IMR-90 (cell line): ENCODE data around the gene CFAP299. TPM values are rescaled to one million over a fixed set of nuclear protein-coding genes. Genes with fewer than 3 reads are reported as not detected.

ENCODE experiments used
- ATAC-seq: fragments of 200-7000 bp; cut with Tn5 transposase; 2 replicates; pipeline ENCODE4 v1.9.1; 2020; ENCODE audit warnings: low read depth, mild to moderate bottlenecking, moderate library complexity
- BruUV-seq: library from RNA; stranded (reverse); fragments of 400-500 nt; replicated peaks from 2 replicates; lab custom pipeline; 2021; lab: Mats Ljungman, UMichigan
- CTCF ChIA-PET: fragments of 300-600 bp; formaldehyde crosslinking; extraction: SDS; loops from one replicate; lab custom pipeline; 2021; ENCODE audit warnings: antibody characterized with exemption; lab: Yijun Ruan, JAX
- POLR2A ChIA-PET: fragments of 300-600 bp; sonication (Branson Sonifier 250); formaldehyde crosslinking; loops from one replicate; lab custom pipeline; 2022; ENCODE audit warnings: antibody characterized with exemption; ENCODE audit not compliant: unreplicated experiment; lab: Charles Lee
- DNase-seq: peaks from one replicate; pipeline ENCODE4 v3.0.0; 2013
- H2AFZ ChIP-seq: replicated peaks from 2 replicates; pipeline ENCODE3; 2013; ENCODE audit warnings: low read length, mild to moderate bottlenecking; ENCODE audit not compliant: poor library complexity
- H2AK5ac ChIP-seq: 2 replicates; pipeline ENCODE4 v1.6.1; 2013; ENCODE audit warnings: low read depth, low read length, inconsistent platforms
- H2AK9ac ChIP-seq: replicated peaks from 2 replicates; pipeline ENCODE3; 2013; ENCODE audit warnings: mild to moderate bottlenecking, low read depth, low read length, moderate library complexity; ENCODE audit not compliant: poor library complexity
- H2BK120ac ChIP-seq: 2 replicates; pipeline ENCODE4 v1.6.1; 2013; ENCODE audit warnings: low read depth, low read length, inconsistent platforms
- H2BK15ac ChIP-seq: 3 replicates; pipeline ENCODE4 v1.6.1; 2013; ENCODE audit warnings: low read depth, low read length, inconsistent platforms
- H2BK20ac ChIP-seq: 2 replicates; pipeline ENCODE4 v1.6.1; 2013; ENCODE audit warnings: low read depth, mild to moderate bottlenecking, inconsistent platforms, low read length, moderate library complexity
- H2BK5ac ChIP-seq: 2 replicates; pipeline ENCODE4 v1.6.1; 2013; ENCODE audit warnings: mild to moderate bottlenecking, low read depth, low read length, inconsistent platforms; ENCODE audit not compliant: poor library complexity, severe bottlenecking
- H3K14ac ChIP-seq: replicated peaks from 2 replicates; pipeline ENCODE4 v1.6.1; 2013; ENCODE audit warnings: low read depth, low read length, inconsistent platforms
- H3K18ac ChIP-seq: 2 replicates; pipeline ENCODE4 v1.6.1; 2013; ENCODE audit warnings: low read depth, low read length, control low read depth
- H3K23ac ChIP-seq: 2 replicates; pipeline ENCODE4 v1.6.1; 2013; ENCODE audit warnings: low read depth, low read length, inconsistent platforms
- H3K27ac ChIP-seq: 2 replicates; pipeline ENCODE4 v1.5.1; 2013; ENCODE audit warnings: mild to moderate bottlenecking, control low read depth, low read length; ENCODE audit not compliant: insufficient read depth
- H3K27me3 ChIP-seq: 2 replicates; pipeline ENCODE4 v1.6.1; 2013; ENCODE audit warnings: low read length; ENCODE audit not compliant: control insufficient read depth, insufficient read depth
- H3K36me3 ChIP-seq: 2 replicates; pipeline ENCODE4 v1.6.1; 2013; ENCODE audit warnings: low read length, mixed read lengths; ENCODE audit not compliant: control insufficient read depth, insufficient read depth
- H3K4ac ChIP-seq: 2 replicates; pipeline ENCODE4 v1.6.1; 2013; ENCODE audit warnings: low read depth, low read length, inconsistent platforms
- H3K4me1 ChIP-seq: 2 replicates; pipeline ENCODE4 v1.6.1; 2013; ENCODE audit warnings: low read length, mixed read lengths; ENCODE audit not compliant: control insufficient read depth, insufficient read depth
- H3K4me2 ChIP-seq: 2 replicates; pipeline ENCODE4 v1.6.1; 2013; ENCODE audit warnings: low read depth, mild to moderate bottlenecking, control low read depth, low read length, moderate library complexity
- H3K4me3 ChIP-seq: 2 replicates; pipeline ENCODE4 v1.5.1; 2013; ENCODE audit warnings: low read depth, mild to moderate bottlenecking, control low read depth, low read length, moderate library complexity; ENCODE audit not compliant: insufficient read depth
- H3K56ac ChIP-seq: 2 replicates; pipeline ENCODE4 v1.6.1; 2013; ENCODE audit warnings: low read length, inconsistent platforms; ENCODE audit not compliant: insufficient read depth; ENCODE audit errors: extremely low read depth
- H3K79me1 ChIP-seq, 2 experiments: 2 replicates each; pipeline ENCODE4 v1.6.1; 2013; ENCODE audit warnings: low read length in 2 of 2, inconsistent platforms in 1 of 2, low read depth in 1 of 2
- H3K9ac ChIP-seq: 2 replicates; pipeline ENCODE4 v1.6.1; 2013; ENCODE audit warnings: low read depth, low read length, control low read depth
- H3K9me1 ChIP-seq: 2 replicates; pipeline ENCODE4 v1.6.1; 2013; ENCODE audit warnings: low read length, inconsistent platforms; ENCODE audit not compliant: insufficient read depth
- H3K9me3 ChIP-seq: 2 replicates; pipeline ENCODE4 v1.6.1; 2013; ENCODE audit warnings: low read length; ENCODE audit not compliant: control insufficient read depth, insufficient read depth
- H4K20me1 ChIP-seq: 2 replicates; pipeline ENCODE4 v1.6.1; 2013; ENCODE audit warnings: low read length, inconsistent platforms; ENCODE audit not compliant: insufficient read depth
- H4K5ac ChIP-seq: 2 replicates; pipeline ENCODE4 v1.6.1; 2013; ENCODE audit warnings: mild to moderate bottlenecking, low read depth, low read length, control low read depth
- H4K8ac ChIP-seq, 2 experiments: 2 replicates each; pipeline ENCODE4 v1.6.1; 2013; ENCODE audit warnings: low read depth in 2 of 2, low read length in 2 of 2, control low read depth in 1 of 2, inconsistent platforms in 1 of 2
- H4K91ac ChIP-seq: 2 replicates; pipeline ENCODE4 v1.6.1; 2013; ENCODE audit warnings: low read depth, low read length, inconsistent platforms; ENCODE audit not compliant: insufficient read depth
- BHLHE40 ChIP-seq: fragments of 150-350 bp; IDR thresholded peaks from 2 replicates; pipeline ENCODE4 v1.6.1; 2016; ENCODE audit warnings: mild to moderate bottlenecking, low read depth, low read length
- CEBPB ChIP-seq: IDR thresholded peaks from 2 replicates; pipeline ENCODE4 v1.6.1; 2012; ENCODE audit warnings: low read depth, low read length, improper control_type of control experiment
- CTCF ChIP-seq: conservative IDR thresholded peaks from 2 replicates; pipeline ENCODE4 v1.5.1; 2012; ENCODE audit warnings: mild to moderate bottlenecking, low read depth, low read length, improper control_type of control experiment
- ELK1 ChIP-seq: fragments of 150-350 bp; IDR thresholded peaks from 2 replicates; pipeline ENCODE4 v1.6.1; 2016; ENCODE audit warnings: low read depth, mild to moderate bottlenecking, low read length, moderate library complexity, borderline replicate concordance
- FOS ChIP-seq: fragments of 150-350 bp; IDR thresholded peaks from 2 replicates; pipeline ENCODE4 v1.6.1; 2016; ENCODE audit warnings: low read depth, low read length
- MAFK ChIP-seq: IDR thresholded peaks from 2 replicates; pipeline ENCODE4 v1.6.1; 2012; ENCODE audit warnings: low read depth, low read length, improper control_type of control experiment
- MAZ ChIP-seq: IDR thresholded peaks from 2 replicates; pipeline ENCODE4 v1.6.1; 2012; ENCODE audit warnings: low read depth, mild to moderate bottlenecking, low read length, improper control_type of control experiment, moderate library complexity, borderline replicate concordance
- MXI1 ChIP-seq: IDR thresholded peaks from 2 replicates; pipeline ENCODE4 v1.6.1; 2012; ENCODE audit warnings: low read depth, mild to moderate bottlenecking, low read length, moderate library complexity, borderline replicate concordance
- POLR2A ChIP-seq: IDR thresholded peaks from 2 replicates; pipeline ENCODE4 v1.6.1; 2012; ENCODE audit warnings: mild to moderate bottlenecking, low read depth, low read length
- SMC3 ChIP-seq: fragments of 150-350 bp; IDR thresholded peaks from 2 replicates; pipeline ENCODE4 v1.6.1; 2016; ENCODE audit warnings: low read depth, mild to moderate bottlenecking, antibody characterized with exemption, low read length, moderate library complexity
- USF2 ChIP-seq: fragments of 150-350 bp; IDR thresholded peaks from 2 replicates; pipeline ENCODE4 v1.6.1; 2017; ENCODE audit warnings: mild to moderate bottlenecking, antibody characterized with exemption, low read length, low read depth
- dilution Hi-C: fragments of 300-500 bp; cut with HindIII; formaldehyde crosslinking; loops from one replicate; pipeline ENCODE4 v1.14.3; 2018; ENCODE audit warnings: low sequenced_read_pairs; ENCODE audit not compliant: unreplicated experiment
- in situ Hi-C: fragments of 300-500 bp; cut with MboI; formaldehyde crosslinking; loops from 3 replicates; pipeline ENCODE4 v1.14.3; 2019; ENCODE audit warnings: low sequenced_read_pairs, inconsistent platforms, mixed read lengths
- intact Hi-C: fragments of 100-400 bp; cut with micrococcal nuclease; formaldehyde crosslinking; loops from 2 replicates; pipeline ENCODE4 v1.10.0; 2022
- polyA plus RNA-seq, 3 experiments: library from polyadenylated mRNA; depleted of rRNA; stranded (reverse); fragments of >200 nt; gene quantifications; 2 replicates each; pipeline ENCODE4 v1.2.3, GENCODE V29; 2012; ENCODE audit warnings: low replicate concordance in 1 of 3
- total RNA-seq: library from RNA; depleted of rRNA; stranded (reverse); fragments of >200 nt; gene quantifications from 2 replicates; pipeline ENCODE4 v1.2.3, GENCODE V29; 2012

Gene CFAP299
- total and polyA plus RNA-seq, 2 of the 4 experiments (the other 2 are of a cell fraction): 1.0 to 1.1 TPM

GRCh38 chr4:80685214-80685613 lies 349.7 kb downstream of the CFAP299 start:
- no TSS peak for BruUV-seq

More at GRCh38 chr4:80685214-80685613, 349.7 kb downstream of the CFAP299 start:
- Histone ChIP-seq H3K9me1 (no peaks in the 10 kb centered on the region), H2BK20ac (no peak overlapping the region), H3K4me2 (no peak overlapping the region), H3K27me3 (no peaks in the 10 kb centered on the region), H3K9ac (no peak overlapping the region), H3K4me3 (no peak overlapping the region), H4K91ac (no peak overlapping the region), H3K36me3 (no peaks in the 10 kb centered on the region), H3K14ac (no peak overlapping the region), H4K5ac (no peak overlapping the region), H2AK5ac (no peak overlapping the region), H3K23ac (no peak overlapping the region), H4K8ac (no peak overlapping the region), H2BK5ac (no peak overlapping the region), H3K4ac (no peak overlapping the region), H4K20me1 (no peaks in the 10 kb centered on the region), H2AFZ (no peak overlapping the region), H2BK120ac (no peak overlapping the region), H3K79me1 (no peaks in the 10 kb centered on the region), H3K4me1 (no peaks in the 10 kb centered on the region), H3K56ac (no peak overlapping the region), H3K9me3 (no peaks in the 10 kb centered on the region), H3K18ac (no peak overlapping the region), H2AK9ac (no peak overlapping the region), H3K27ac (no peak overlapping the region), H2BK15ac (no peak overlapping the region)
- ChIA-PET POLR2A (no interaction called here), CTCF (no interaction called here)
- intact Hi-C loops (no loop called here), dilution Hi-C loops (no loop called here), in situ Hi-C loops (no loop called here)
- no peak for TF ChIP-seq MXI1
- TF ChIP-seq MAZ: no peak
- no peak for TF ChIP-seq FOS
- no peak for TF ChIP-seq SMC3
- TF ChIP-seq ELK1: no peak
- no peak for TF ChIP-seq USF2
- no peak for TF ChIP-seq CEBPB
- no peak for TF ChIP-seq MAFK
- TF ChIP-seq CTCF: no peak
- TF ChIP-seq BHLHE40: no peak
- TF ChIP-seq POLR2A: no peak
- no peak for DNase-seq
- ATAC-seq: no peak
